K562 (cell line): ENCODE results near the gene CEP41. TPM values are rescaled to one million over a fixed set of nuclear protein-coding genes. Genes with fewer than 3 reads are reported as not detected.

ENCODE experiments used
- BRCA1 ChIP-seq, 2 experiments: fragments of 450-650 bp in 1 of 2; sonication (generic) in 1 of 2; formaldehyde crosslinking in 1 of 2; IDR thresholded peaks; 2 replicates each; pipeline versions ENCODE4 v1.5.0 to v1.6.1; 2017 to 2020; ENCODE audit warnings: mild to moderate bottlenecking in 1 of 2, missing genetic modification reagents in 1 of 2
- SMAD4 ChIP-seq: fragments of 250-450 bp; sonication (Bioruptor Pico); conservative IDR thresholded peaks from 2 replicates; pipeline ENCODE4 v1.8.0; 2021; ENCODE audit warnings: inconsistent platforms, mild to moderate bottlenecking, moderate library complexity
- SMARCC2 ChIP-seq: fragments of 450-650 bp; IDR thresholded peaks from 2 replicates; pipeline ENCODE4 v1.6.1; 2017; ENCODE audit warnings: antibody characterized with exemption, moderate library complexity, mild to moderate bottlenecking, low read depth
- TBL1XR1 ChIP-seq, 2 experiments: IDR thresholded peaks; 2 replicates each; pipeline ENCODE4 v1.6.1; 2012; ENCODE audit warnings: improper control_type of control experiment in 2 of 2, low read length in 2 of 2, mild to moderate bottlenecking in 1 of 2
- ZC3H4 ChIP-seq: sonication (generic); formaldehyde crosslinking; IDR thresholded peaks from 2 replicates; pipeline ENCODE4 v1.9.0; 2021; ENCODE audit warnings: missing genetic modification reagents, borderline replicate concordance
- ZNF354B ChIP-seq: fragments of 250-450 bp; sonication (Bioruptor Pico); IDR thresholded peaks from 2 replicates; pipeline ENCODE4 v1.4.0; 2020
- ZZZ3 ChIP-seq: fragments of 450-650 bp; IDR thresholded peaks from 2 replicates; pipeline ENCODE4 v1.6.1; 2016; ENCODE audit warnings: antibody characterized with exemption, mild to moderate bottlenecking, moderate library complexity
- polyA plus RNA-seq, 8 experiments: library from polyadenylated mRNA; depleted of rRNA in 4 of 8; stranded (reverse) in 5 of 8; unstranded in 3 of 8; fragments of >200 nt; fragmentation: Nextera tagmentation in 2 of 8; fragmentation: Illumina TruSeq in 1 of 8; extraction: Ambion mirVana in 2 of 8; extraction: Trizol in 1 of 8; gene quantifications; 2 replicates each; pipeline versions ENCODE4 v1.2.1 to v1.2.3, GENCODE V29; 2011 to 2014; ENCODE audit warnings: inconsistent platforms in 1 of 8, missing spikeins in 1 of 8
- total RNA-seq, 7 experiments: library from RNA; depleted of rRNA in 6 of 7; stranded (reverse); fragments of >200 nt in 6 of 7; fragmentation: Illumina TruSeq in 2 of 7; extraction: Trizol in 2 of 7; gene quantifications; 2 replicates each; pipeline versions ENCODE4 v1.2.1 to v1.2.3, GENCODE V29; 2011 to 2021; ENCODE audit warnings: low replicate concordance in 1 of 7
- TF ChIP-seq, protein P1 (sequence below): fragments of 250-450 bp; sonication (Bioruptor Pico); IDR thresholded peaks from 2 replicates; pipeline ENCODE4 v1.4.0; 2020; ENCODE audit warnings: mild to moderate bottlenecking, moderate library complexity, borderline replicate concordance

CEP41 gene
- total and polyA plus RNA-seq, 9 of the 15 experiments (the other 6 are each of a cell fraction or from before 2014, with no cell fraction given): 1.5 to 15.5 (median 6.4) TPM

DNA sequence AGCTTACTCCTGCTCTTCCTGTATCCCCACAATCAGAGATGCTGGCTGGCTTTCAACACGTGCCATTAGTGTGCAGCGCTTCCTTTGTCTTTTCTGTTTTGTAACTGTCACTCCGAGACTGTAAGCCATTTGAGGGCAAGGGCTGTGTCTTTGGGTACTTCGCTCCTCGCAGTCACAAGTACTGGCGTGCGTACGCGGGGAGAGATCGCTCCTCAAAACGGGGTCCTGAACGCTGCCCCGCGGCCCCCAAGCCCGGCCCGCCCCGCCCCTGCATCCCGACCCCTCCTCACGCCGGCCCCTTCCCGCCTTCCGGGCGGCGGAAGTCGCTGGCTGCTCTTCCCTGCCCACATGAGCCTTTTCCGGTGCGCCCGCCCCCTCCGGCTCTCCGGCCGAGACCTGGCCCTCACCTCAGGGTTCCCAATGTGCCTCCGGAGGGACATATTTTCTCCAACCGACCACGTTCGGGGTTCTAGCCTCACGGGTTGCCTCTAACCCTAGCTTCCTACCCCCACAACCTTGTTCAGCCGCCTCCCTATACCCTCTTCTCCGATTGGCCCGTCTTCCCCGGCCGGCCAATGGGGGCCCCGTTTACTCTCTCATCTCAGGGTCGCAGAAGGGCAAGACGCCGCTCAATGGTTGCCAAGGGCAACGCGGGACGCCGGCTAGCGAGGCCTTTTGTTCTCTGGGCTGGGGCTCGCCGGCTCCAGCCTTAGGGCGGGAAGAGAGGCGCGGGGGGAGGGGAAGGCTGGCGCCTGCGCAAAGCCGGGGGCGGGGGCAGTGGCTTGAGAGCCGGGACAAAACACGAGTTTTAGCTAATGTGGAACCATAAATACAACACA lies at the start of gene CEP41 (continued):
- TF ChIP-seq BRCA1 (IDR thresholded peaks at IDR 0.05): no peak
- TF ChIP-seq BRCA1 (CRISPR knock-in tag; IDR thresholded peaks at IDR 0.05): no peak
- TF ChIP-seq SMAD4 (CRISPR knock-in tag): no peak
- no peak for TF ChIP-seq ZNF354B (CRISPR knock-in tag)
- no peak for TF ChIP-seq TBL1XR1 (IDR thresholded peaks at IDR 0.05; ENCODE audit: low read length in 2 of 2)
- no peak for TF ChIP-seq ZC3H4 (CRISPR knock-in tag)
- TF ChIP-seq ZZZ3: no peak
- no peak for TF ChIP-seq SMARCC2
- TF ChIP-seq, protein P1, sequence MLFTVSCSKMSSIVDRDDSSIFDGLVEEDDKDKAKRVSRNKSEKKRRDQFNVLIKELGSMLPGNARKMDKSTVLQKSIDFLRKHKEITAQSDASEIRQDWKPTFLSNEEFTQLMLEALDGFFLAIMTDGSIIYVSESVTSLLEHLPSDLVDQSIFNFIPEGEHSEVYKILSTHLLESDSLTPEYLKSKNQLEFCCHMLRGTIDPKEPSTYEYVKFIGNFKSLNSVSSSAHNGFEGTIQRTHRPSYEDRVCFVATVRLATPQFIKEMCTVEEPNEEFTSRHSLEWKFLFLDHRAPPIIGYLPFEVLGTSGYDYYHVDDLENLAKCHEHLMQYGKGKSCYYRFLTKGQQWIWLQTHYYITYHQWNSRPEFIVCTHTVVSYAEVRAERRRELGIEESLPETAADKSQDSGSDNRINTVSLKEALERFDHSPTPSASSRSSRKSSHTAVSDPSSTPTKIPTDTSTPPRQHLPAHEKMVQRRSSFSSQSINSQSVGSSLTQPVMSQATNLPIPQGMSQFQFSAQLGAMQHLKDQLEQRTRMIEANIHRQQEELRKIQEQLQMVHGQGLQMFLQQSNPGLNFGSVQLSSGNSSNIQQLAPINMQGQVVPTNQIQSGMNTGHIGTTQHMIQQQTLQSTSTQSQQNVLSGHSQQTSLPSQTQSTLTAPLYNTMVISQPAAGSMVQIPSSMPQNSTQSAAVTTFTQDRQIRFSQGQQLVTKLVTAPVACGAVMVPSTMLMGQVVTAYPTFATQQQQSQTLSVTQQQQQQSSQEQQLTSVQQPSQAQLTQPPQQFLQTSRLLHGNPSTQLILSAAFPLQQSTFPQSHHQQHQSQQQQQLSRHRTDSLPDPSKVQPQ: no peak
- TF ChIP-seq, all 486 proteins: peak for 65
